ENCODE data around the gene ABCB8.

ABCB8 gene

GRCh38 chr7:151012911-151013347 lies 15.3 kb upstream of the ABCB8 start:
- peak; percentile 31 for DNase-seq (ENCODE audit: low spot score)
- peak; percentile 77 for TF ChIP-seq CTCF (conservative IDR thresholded peaks at IDR 0.05; ENCODE audit: low read depth)
- ChIA-PET CTCF (interaction anchor here (0.9 to 1.1 kb wide), 2 partner anchors 9 to 98 kb away, joined by 3 read pairs; no protein-coding TSS in a partner anchor), POLR2A (ENCODE audit: low non-redundant PET) (no interaction called here)
- no peak overlapping the region for H3K27ac ChIP-seq

GRCh38 chr7:151013356-151013732 lies 14.9 kb upstream of the ABCB8 start:
- H3K27ac ChIP-seq = no peak overlapping the region
- CTCF ChIA-PET = no interaction called here
- POLR2A ChIA-PET (ENCODE audit: low non-redundant PET) = no interaction called here
- TF ChIP-seq CTCF (conservative IDR thresholded peaks at IDR 0.05; ENCODE audit: low read depth) = no peak
- no peak for DNase-seq (ENCODE audit: low spot score)

- ChIA-PET CTCF (interaction anchor here (0.6 kb wide), 1 partner anchor 54 kb away, joined by 4 read pairs; no protein-coding TSS in a partner anchor), POLR2A (ENCODE audit: low non-redundant PET) (no interaction called here)
- no peak for DNase-seq (ENCODE audit: low spot score)
- H3K27ac ChIP-seq = no peak overlapping the region
- TF ChIP-seq CTCF (conservative IDR thresholded peaks at IDR 0.05; ENCODE audit: low read depth) = peak; percentile 29; the same call in 1 of the 2 replicates
Measured at GRCh38 chr7:151013733-151014497, 14.3 kb upstream of the ABCB8 start.

GRCh38 chr7:151014950-151015349 lies 13.3 kb upstream of the ABCB8 start:
- DNase-seq (ENCODE audit: low spot score) = peak; percentile 61
- ChIA-PET POLR2A (ENCODE audit: low non-redundant PET) (no interaction called here), CTCF (no interaction called here)
- peak overlapping the region; percentile 14 for H3K27ac ChIP-seq
- no peak for TF ChIP-seq CTCF (conservative IDR thresholded peaks at IDR 0.05; ENCODE audit: low read depth)

GRCh38 chr7:151015967-151016366 lies 12.3 kb upstream of the ABCB8 start:
- TF ChIP-seq CTCF (conservative IDR thresholded peaks at IDR 0.05; ENCODE audit: low read depth) = no peak
- CTCF ChIA-PET = interaction anchor here (1.2 kb wide), 1 partner anchor 16 kb away, joined by 5 read pairs; no protein-coding TSS in a partner anchor
- H3K27ac ChIP-seq = no peak overlapping the region
- no peak for DNase-seq (ENCODE audit: low spot score)
- POLR2A ChIA-PET (ENCODE audit: low non-redundant PET) = no interaction called here

- no peak for TF ChIP-seq CTCF (conservative IDR thresholded peaks at IDR 0.05; ENCODE audit: low read depth)
- ChIA-PET CTCF (interaction anchor here (1.2 kb wide), 1 partner anchor 15 kb away, joined by 5 read pairs; no protein-coding TSS in a partner anchor), POLR2A (ENCODE audit: low non-redundant PET) (no interaction called here)
- DNase-seq (ENCODE audit: low spot score) = no peak
- no peak overlapping the region for H3K27ac ChIP-seq
Measured at GRCh38 chr7:151016505-151016904, 11.7 kb upstream of the ABCB8 start.
